ENCODE results near the gene LDLR. TPM values are rescaled to one million over a fixed set of nuclear protein-coding genes. Genes with fewer than 3 reads are reported as not detected.

The LDLR gene
- total and polyA plus RNA-seq, 2 donors (not counting 3 experiments of a cell fraction or from before 2014, with no cell fraction given), result 142 to 174 TPM

DNA sequence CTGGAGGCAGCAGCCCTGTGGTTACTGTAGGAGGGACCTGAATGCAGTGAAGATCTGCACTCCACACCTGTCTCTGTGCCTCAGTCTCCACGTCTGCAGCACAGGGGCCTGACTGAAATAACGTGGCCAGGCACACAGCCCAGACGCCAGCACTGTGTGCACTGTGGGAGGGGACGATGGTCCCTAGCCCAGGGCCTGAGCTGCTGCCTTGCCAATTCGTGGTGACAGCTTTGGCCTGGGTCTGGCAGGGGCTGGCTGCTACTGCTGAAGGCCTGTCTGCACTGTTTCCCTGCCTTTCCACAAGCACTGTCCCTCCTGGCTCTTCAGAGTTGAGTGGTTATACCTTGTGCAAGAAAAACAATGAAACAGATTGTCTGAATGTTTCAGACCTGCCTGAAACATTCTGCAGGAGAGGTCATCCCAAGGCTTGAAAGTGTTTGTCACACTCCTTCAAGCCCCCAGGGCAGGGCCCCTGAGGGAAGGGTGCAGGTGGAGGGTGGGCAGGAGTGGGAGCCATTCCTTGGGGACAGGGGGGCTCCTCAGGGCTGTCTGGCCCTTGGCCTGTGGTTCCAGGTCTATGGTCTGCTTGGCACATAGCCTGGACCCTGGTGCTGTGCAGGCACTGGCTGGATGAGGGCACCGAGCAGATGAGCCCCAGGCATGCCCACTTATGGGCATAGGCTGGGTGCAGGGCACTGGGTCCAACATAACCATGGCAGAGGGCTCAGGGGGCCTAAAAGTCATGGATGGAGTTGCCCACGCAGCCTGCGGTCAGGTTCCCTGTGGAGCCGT is 38.7 kb upstream of the LDLR start:
- H3K27me3 ChIP-seq (ENCODE audit: control insufficient read depth in 2 of 2, insufficient read depth in 2 of 2, low read length in 2 of 2), result no peaks in the 10 kb centered on the region
- FAIRE-seq (no peak), DNase-seq (ENCODE audit: low read depth, low spot score) (no peak)
- TF ChIP-seq MYC (IDR thresholded peaks at IDR 0.05; ENCODE audit: low read depth, low read length), result no peak
- no peak for TF ChIP-seq POLR2A (IDR thresholded peaks at IDR 0.05; ENCODE audit: low read depth, low read length)
- no peak overlapping the region for H3K9ac ChIP-seq (replicated peaks; ENCODE audit: extremely low read depth, insufficient read depth, low read length)
- no peak overlapping the region for H3K4me3 ChIP-seq (replicated peaks in 1 of 3; ENCODE audit: insufficient read depth in 1 of 3, low read depth in 1 of 3, low read length in 3 of 3)
- no TSS peak for BruUV-seq (replicated peaks)
- no peak overlapping the region for H3K4me2 ChIP-seq (ENCODE audit: insufficient read depth, low read length)
- intact Hi-C loops (cut with micrococcal nuclease) (loop anchor here (5.0 kb wide), 1 partner anchor 37 kb away; the partner anchor contains the start of gene LDLR), dilution Hi-C loops (cut with MboI; ENCODE audit: extremely low pct_ligation_motif_present, low sequenced_read_pairs) (no loop called here)
- no peaks in the 10 kb centered on the region for H3K4me1 ChIP-seq (ENCODE audit: control insufficient read depth, extremely low read depth, insufficient read depth, low read length)
- no peak overlapping the region for H3K27ac ChIP-seq (ENCODE audit: insufficient read depth, low read depth, low read length)
- H4K20me1 ChIP-seq (replicated peaks; ENCODE audit: control insufficient read depth, extremely low read depth, insufficient read depth, low read length), result no peaks in the 10 kb centered on the region
- no peak overlapping the region for H2AFZ ChIP-seq (ENCODE audit: low read depth, low read length)
- H3K9me1 ChIP-seq (replicated peaks; ENCODE audit: control insufficient read depth, extremely low read depth, insufficient read depth, low read length), result no peaks in the 10 kb centered on the region
- H3K9me3 ChIP-seq (replicated peaks; ENCODE audit: control insufficient read depth, insufficient read depth, low read length), result no peaks in the 10 kb centered on the region
- CTCF ChIA-PET, result interaction anchor here (1.0 kb wide), 1 partner anchor 15 kb away, joined by 3 read pairs; no protein-coding TSS in a partner anchor
- peaks cover 2 to 20% of the 10 kb centered on the region in 2 experiments for H3K36me3 ChIP-seq (ENCODE audit: control insufficient read depth in 2 of 2, extremely low read depth in 1 of 2, insufficient read depth in 2 of 2, low read length in 2 of 2)
- POLR2A ChIA-PET, result no interaction called here
- H3K79me2 ChIP-seq (ENCODE audit: control insufficient read depth, insufficient read depth, low read length), result no peaks in the 10 kb centered on the region

DNA sequence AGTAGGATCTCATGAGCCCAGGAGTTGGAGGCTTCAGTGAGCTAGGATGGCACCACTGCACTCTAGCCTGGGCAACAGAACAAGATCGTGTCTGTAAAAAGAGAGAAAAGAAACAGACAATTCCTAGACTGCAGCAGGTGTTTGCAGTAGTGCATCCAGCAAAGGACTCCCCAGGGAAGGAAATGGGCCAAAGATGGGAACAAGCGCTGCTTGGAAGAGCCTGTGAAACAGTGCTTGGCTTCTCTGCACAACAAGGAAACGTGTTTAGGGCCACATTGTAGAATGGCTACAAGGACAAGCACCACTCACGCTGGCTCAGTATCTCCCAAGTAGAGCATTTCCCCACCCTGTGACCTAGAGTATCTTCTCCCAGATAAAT is 35.5 kb upstream of the LDLR start:
- Histone ChIP-seq H3K27me3 (ENCODE audit: control insufficient read depth in 2 of 2, insufficient read depth in 2 of 2, low read length in 2 of 2) (no peaks in the 10 kb centered on the region), H3K36me3 (ENCODE audit: control insufficient read depth in 2 of 2, extremely low read depth in 1 of 2, insufficient read depth in 2 of 2, low read length in 2 of 2) (peaks cover 0 to 34% of the 10 kb centered on the region in 2 experiments), H3K9ac (replicated peaks; ENCODE audit: extremely low read depth, insufficient read depth, low read length) (no peak overlapping the region), H3K4me3 (replicated peaks in 1 of 3; ENCODE audit: insufficient read depth in 1 of 3, low read depth in 1 of 3, low read length in 3 of 3) (no peak overlapping the region), H3K79me2 (ENCODE audit: control insufficient read depth, insufficient read depth, low read length) (no peaks in the 10 kb centered on the region), H4K20me1 (replicated peaks; ENCODE audit: control insufficient read depth, extremely low read depth, insufficient read depth, low read length) (no peaks in the 10 kb centered on the region), H3K27ac (ENCODE audit: insufficient read depth, low read depth, low read length) (no peak overlapping the region), H3K4me2 (ENCODE audit: insufficient read depth, low read length) (no peak overlapping the region), H3K9me3 (replicated peaks; ENCODE audit: control insufficient read depth, insufficient read depth, low read length) (no peaks in the 10 kb centered on the region), H3K4me1 (ENCODE audit: control insufficient read depth, extremely low read depth, insufficient read depth, low read length) (no peaks in the 10 kb centered on the region), H3K9me1 (replicated peaks; ENCODE audit: control insufficient read depth, extremely low read depth, insufficient read depth, low read length) (no peaks in the 10 kb centered on the region), H2AFZ (ENCODE audit: low read depth, low read length) (no peak overlapping the region)
- ChIA-PET CTCF (no interaction called here), POLR2A (no interaction called here)
- dilution Hi-C loops (cut with MboI; ENCODE audit: extremely low pct_ligation_motif_present, low sequenced_read_pairs), result no loop called here
- intact Hi-C loops (cut with micrococcal nuclease), result loop anchor here (5.0 kb wide), 1 partner anchor 33 kb away; the partner anchor contains the start of gene LDLR
- no peak for FAIRE-seq
- no TSS peak for BruUV-seq (replicated peaks)
- DNase-seq (ENCODE audit: low read depth, low spot score), result no peak
- no peak for TF ChIP-seq JUN (IDR thresholded peaks at IDR 0.05; ENCODE audit: borderline replicate concordance, insufficient read depth, insufficient read length, low read depth)
- no peak for TF ChIP-seq POLR2A (IDR thresholded peaks at IDR 0.05; ENCODE audit: low read depth, low read length)
- no peak for TF ChIP-seq MAX (IDR thresholded peaks at IDR 0.05; ENCODE audit: insufficient read depth, insufficient read length)
- TF ChIP-seq MYC (IDR thresholded peaks at IDR 0.05; ENCODE audit: low read depth, low read length), result no peak
- no peak for TF ChIP-seq EZH2 (IDR thresholded peaks at IDR 0.05; ENCODE audit: borderline replicate concordance, low read depth, low read length, severe bottlenecking)
- TF ChIP-seq, protein P1, sequence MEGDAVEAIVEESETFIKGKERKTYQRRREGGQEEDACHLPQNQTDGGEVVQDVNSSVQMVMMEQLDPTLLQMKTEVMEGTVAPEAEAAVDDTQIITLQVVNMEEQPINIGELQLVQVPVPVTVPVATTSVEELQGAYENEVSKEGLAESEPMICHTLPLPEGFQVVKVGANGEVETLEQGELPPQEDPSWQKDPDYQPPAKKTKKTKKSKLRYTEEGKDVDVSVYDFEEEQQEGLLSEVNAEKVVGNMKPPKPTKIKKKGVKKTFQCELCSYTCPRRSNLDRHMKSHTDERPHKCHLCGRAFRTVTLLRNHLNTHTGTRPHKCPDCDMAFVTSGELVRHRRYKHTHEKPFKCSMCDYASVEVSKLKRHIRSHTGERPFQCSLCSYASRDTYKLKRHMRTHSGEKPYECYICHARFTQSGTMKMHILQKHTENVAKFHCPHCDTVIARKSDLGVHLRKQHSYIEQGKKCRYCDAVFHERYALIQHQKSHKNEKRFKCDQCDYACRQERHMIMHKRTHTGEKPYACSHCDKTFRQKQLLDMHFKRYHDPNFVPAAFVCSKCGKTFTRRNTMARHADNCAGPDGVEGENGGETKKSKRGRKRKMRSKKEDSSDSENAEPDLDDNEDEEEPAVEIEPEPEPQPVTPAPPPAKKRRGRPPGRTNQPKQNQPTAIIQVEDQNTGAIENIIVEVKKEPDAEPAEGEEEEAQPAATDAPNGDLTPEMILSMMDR (IDR thresholded peaks at IDR 0.05; ENCODE audit: extremely low read depth in 1 of 2, insufficient read depth in 1 of 2, low read depth in 1 of 2, low read length in 2 of 2), result no peak
- no peak for TF ChIP-seq POLR2AphosphoS5 (IDR thresholded peaks at IDR 0.05; ENCODE audit: insufficient read depth, low read depth, low read length)
- TF ChIP-seq FOS (IDR thresholded peaks at IDR 0.05; ENCODE audit: borderline replicate concordance, insufficient read depth, low read length), result no peak

Measured in endothelial cell of umbilical vein (primary cell).